ENCODE data around the gene GREM2. TPM values are rescaled to one million over a fixed set of nuclear protein-coding genes. Genes with fewer than 3 reads are reported as not detected.

Gene GREM2
- total and polyA plus RNA-seq, 2 of the 4 experiments (the other 2 are of a cell fraction) = 3.0 to 14.2 TPM

GRCh38 chr1:240616018-240616417 lies 4.1 kb upstream of the GREM2 start:
- H3K9me1 ChIP-seq (ENCODE audit: insufficient read depth, low read length) = no peaks in the 10 kb centered on the region; the same call in 1 of the 2 replicates
- H3K79me1 ChIP-seq (ENCODE audit: low read depth in 1 of 2, low read length in 2 of 2) = peaks cover 0 to 7% of the 10 kb centered on the region in 2 experiments; a peak in 3 of 4 replicates
- peaks cover 2% of the 10 kb centered on the region for H3K4me1 ChIP-seq (ENCODE audit: control insufficient read depth, insufficient read depth, low read length)
- H4K5ac ChIP-seq (ENCODE audit: low read depth, low read length) = no peak overlapping the region
- POLR2A ChIA-PET (ENCODE audit: unreplicated experiment) = no interaction called here
- no peak overlapping the region for H3K23ac ChIP-seq (ENCODE audit: low read depth, low read length)
- H4K91ac ChIP-seq (ENCODE audit: insufficient read depth, low read depth, low read length) = no peak overlapping the region
- intact Hi-C loops (cut with micrococcal nuclease) = no loop called here
- H3K14ac ChIP-seq (replicated peaks; ENCODE audit: low read depth, low read length) = no peak overlapping the region
- H2BK5ac ChIP-seq (ENCODE audit: low read depth, low read length, poor library complexity, severe bottlenecking) = no peak overlapping the region
- no peak overlapping the region for H4K8ac ChIP-seq (ENCODE audit: low read depth in 2 of 2, low read length in 2 of 2)
- no peak overlapping the region for H2BK15ac ChIP-seq (ENCODE audit: low read depth, low read length)
- no peaks in the 10 kb centered on the region for H4K20me1 ChIP-seq (ENCODE audit: insufficient read depth, low read length)
- no peaks in the 10 kb centered on the region for H3K36me3 ChIP-seq (ENCODE audit: control insufficient read depth, insufficient read depth, low read length)
- BruUV-seq (replicated peaks) = no TSS peak
- no peak overlapping the region for H3K4me3 ChIP-seq (ENCODE audit: insufficient read depth, low read depth, low read length)
- DNase-seq (no peak), ATAC-seq (ENCODE audit: low read depth) (no peak)
- no peak overlapping the region for H3K9ac ChIP-seq (ENCODE audit: low read depth, low read length)
- TF ChIP-seq, protein P1, sequence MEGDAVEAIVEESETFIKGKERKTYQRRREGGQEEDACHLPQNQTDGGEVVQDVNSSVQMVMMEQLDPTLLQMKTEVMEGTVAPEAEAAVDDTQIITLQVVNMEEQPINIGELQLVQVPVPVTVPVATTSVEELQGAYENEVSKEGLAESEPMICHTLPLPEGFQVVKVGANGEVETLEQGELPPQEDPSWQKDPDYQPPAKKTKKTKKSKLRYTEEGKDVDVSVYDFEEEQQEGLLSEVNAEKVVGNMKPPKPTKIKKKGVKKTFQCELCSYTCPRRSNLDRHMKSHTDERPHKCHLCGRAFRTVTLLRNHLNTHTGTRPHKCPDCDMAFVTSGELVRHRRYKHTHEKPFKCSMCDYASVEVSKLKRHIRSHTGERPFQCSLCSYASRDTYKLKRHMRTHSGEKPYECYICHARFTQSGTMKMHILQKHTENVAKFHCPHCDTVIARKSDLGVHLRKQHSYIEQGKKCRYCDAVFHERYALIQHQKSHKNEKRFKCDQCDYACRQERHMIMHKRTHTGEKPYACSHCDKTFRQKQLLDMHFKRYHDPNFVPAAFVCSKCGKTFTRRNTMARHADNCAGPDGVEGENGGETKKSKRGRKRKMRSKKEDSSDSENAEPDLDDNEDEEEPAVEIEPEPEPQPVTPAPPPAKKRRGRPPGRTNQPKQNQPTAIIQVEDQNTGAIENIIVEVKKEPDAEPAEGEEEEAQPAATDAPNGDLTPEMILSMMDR (conservative IDR thresholded peaks at IDR 0.05; ENCODE audit: low read depth, low read length) = no peak
- TF ChIP-seq BHLHE40 (IDR thresholded peaks at IDR 0.05; ENCODE audit: low read depth, low read length) = no peak
- TF ChIP-seq CHD1 (IDR thresholded peaks at IDR 0.05; ENCODE audit: low read depth, low read length) = no peak
- no peak for TF ChIP-seq MAFK (IDR thresholded peaks at IDR 0.05; ENCODE audit: low read depth, low read length)
- no peak for TF ChIP-seq SMC3 (IDR thresholded peaks at IDR 0.05; ENCODE audit: low read depth, low read length)
- TF ChIP-seq POLR2A (IDR thresholded peaks at IDR 0.05; ENCODE audit: low read depth, low read length) = no peak
- no peak for TF ChIP-seq MAZ (IDR thresholded peaks at IDR 0.05; ENCODE audit: borderline replicate concordance, low read depth, low read length)
- TF ChIP-seq, protein P2, sequence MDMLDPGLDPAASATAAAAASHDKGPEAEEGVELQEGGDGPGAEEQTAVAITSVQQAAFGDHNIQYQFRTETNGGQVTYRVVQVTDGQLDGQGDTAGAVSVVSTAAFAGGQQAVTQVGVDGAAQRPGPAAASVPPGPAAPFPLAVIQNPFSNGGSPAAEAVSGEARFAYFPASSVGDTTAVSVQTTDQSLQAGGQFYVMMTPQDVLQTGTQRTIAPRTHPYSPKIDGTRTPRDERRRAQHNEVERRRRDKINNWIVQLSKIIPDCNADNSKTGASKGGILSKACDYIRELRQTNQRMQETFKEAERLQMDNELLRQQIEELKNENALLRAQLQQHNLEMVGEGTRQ (IDR thresholded peaks at IDR 0.05; ENCODE audit: low read depth, low read length) = no peak
- TF ChIP-seq MXI1 (IDR thresholded peaks at IDR 0.05; ENCODE audit: borderline replicate concordance, low read depth, low read length) = no peak
- TF ChIP-seq RFX5 (IDR thresholded peaks at IDR 0.05; ENCODE audit: low read depth, low read length) = no peak
- no peak for TF ChIP-seq CEBPB (IDR thresholded peaks at IDR 0.05; ENCODE audit: low read depth, low read length)
- TF ChIP-seq NFE2L2 (IDR thresholded peaks at IDR 0.05; ENCODE audit: low read depth, low read length) = no peak
- TF ChIP-seq FOS (IDR thresholded peaks at IDR 0.05; ENCODE audit: low read depth, low read length) = no peak
- no peak overlapping the region for H2BK20ac ChIP-seq (ENCODE audit: low read depth, low read length)
- no CpG with 5 or more reads among the region's 4 CpGs for WGBS, 2 experiments (ENCODE audit: extremely low coverage in 2 of 2, insufficient read length in 1 of 2)
- H3K56ac ChIP-seq (ENCODE audit: extremely low read depth, insufficient read depth, low read length) = no peak overlapping the region
- no peak overlapping the region for H2AK5ac ChIP-seq (ENCODE audit: low read depth, low read length)
- no peaks in the 10 kb centered on the region for H3K9me3 ChIP-seq (ENCODE audit: control insufficient read depth, insufficient read depth, low read length)
- dilution Hi-C loops (cut with HindIII; ENCODE audit: low sequenced_read_pairs, unreplicated experiment) = no loop called here
- CTCF ChIA-PET = no interaction called here
- no peak overlapping the region for H2AFZ ChIP-seq (replicated peaks; ENCODE audit: low read length, poor library complexity)
- no peak overlapping the region for H3K27ac ChIP-seq (ENCODE audit: insufficient read depth, low read length)
- H3K18ac ChIP-seq (ENCODE audit: low read depth, low read length) = no peak overlapping the region
- H2BK120ac ChIP-seq (ENCODE audit: low read depth, low read length) = no peak overlapping the region
- H3K27me3 ChIP-seq (ENCODE audit: control insufficient read depth, insufficient read depth, low read length) = no peaks in the 10 kb centered on the region
- H2AK9ac ChIP-seq (replicated peaks; ENCODE audit: low read depth, low read length, poor library complexity) = no peak overlapping the region
- in situ Hi-C loops (cut with MboI; ENCODE audit: low sequenced_read_pairs) = no loop called here
- H3K4me2 ChIP-seq (ENCODE audit: low read depth, low read length) = no peak overlapping the region
- H3K4ac ChIP-seq (ENCODE audit: low read depth, low read length) = no peak overlapping the region

Measured in IMR-90 (cell line).